Activated T-cell treated with anti-CD3 and anti-CD28 coated beads, Interleukin-2, amount 50 U/mL, for 4 hours (primary cell): ENCODE measurements around the gene PAIP2. TPM values are rescaled to one million over a fixed set of nuclear protein-coding genes. Genes with fewer than 3 reads are reported as not detected.
"Not testable (repeated sequence)": the region's sequence is repeated elsewhere in the genome, so short reads cannot be mapped to it uniquely, and the experiment has no call there.

Experiments used
- ATAC-seq, 2 donors: fragments of 200-7000 bp; cut with Tn5 transposase; one replicate each; pipeline ENCODE4 v1.10.0; 2021
- DNase-seq: peaks from one replicate; pipeline ENCODE4 v3.0.0-alpha.2; 2020
- H3K27me3 Mint-ChIP-seq: one replicate; pipeline ENCODE4 v1.8.0; 2021; ENCODE audit warnings: low read depth, mixed read lengths
- H3K36me3 Mint-ChIP-seq: one replicate; pipeline ENCODE4 v1.8.0; 2022; ENCODE audit warnings: mixed read lengths; ENCODE audit not compliant: insufficient read depth
- H3K4me1 Mint-ChIP-seq: one replicate; pipeline ENCODE4 v1.8.0; 2021; ENCODE audit warnings: low read depth, mixed read lengths
- H3K4me3 Mint-ChIP-seq: one replicate; pipeline ENCODE4 v1.8.0; 2021; ENCODE audit warnings: mild to moderate bottlenecking, moderate library complexity, mixed read lengths
- H3K9me3 Mint-ChIP-seq: one replicate; pipeline ENCODE4 v1.8.0; 2021; ENCODE audit warnings: mixed read lengths
- total RNA-seq, 3 donors: library from RNA; stranded (reverse); gene quantifications; one replicate each; pipeline ENCODE4 v1.2.1, GENCODE V29; 2021

Gene PAIP2
- total RNA-seq, 3 donors from 2014 or later: 47.0 to 59.9 (median 50.5) TPM

- Mint-ChIP-seq H3K9me3 (no peaks in the 10 kb centered on the region), H3K4me1 (peaks cover 4% of the 10 kb centered on the region), H3K27me3 (no peaks in the 10 kb centered on the region), H3K4me3 (no peak overlapping the region), H3K36me3 (peaks cover 5% of the 10 kb centered on the region)
- ATAC-seq (no peak), DNase-seq (no peak)
These were observed 37.3 kb downstream of the PAIP2 start for GRCh38 chr5:139378941-139379361.

- peaks cover 3% of the 10 kb centered on the region for H3K36me3 Mint-ChIP-seq
- ATAC-seq (no peak), DNase-seq (no peak)
- no peaks in the 10 kb centered on the region for H3K9me3 Mint-ChIP-seq
- no peak overlapping the region for H3K4me3 Mint-ChIP-seq
- peaks cover 11% of the 10 kb centered on the region for H3K4me1 Mint-ChIP-seq
- H3K27me3 Mint-ChIP-seq: no peaks in the 10 kb centered on the region
These were observed 38.2 kb downstream of the PAIP2 start for GRCh38 chr5:139379626-139380449.

GRCh38 chr5:139381837-139382761 is 40.4 kb downstream of the PAIP2 start:
- DNase-seq: no peak
- Mint-ChIP-seq H3K4me3 (no peak overlapping the region), H3K36me3 (peaks cover 2% of the 10 kb centered on the region), H3K27me3 (no peaks in the 10 kb centered on the region), H3K4me1 (peaks cover 28% of the 10 kb centered on the region), H3K9me3 (no peaks in the 10 kb centered on the region)
- ATAC-seq: no peak

- DNase-seq: no peak
- ATAC-seq: no peak
- Mint-ChIP-seq H3K4me3 (no peak overlapping the region), H3K4me1 (peaks cover 28% of the 10 kb centered on the region), H3K9me3 (no peaks in the 10 kb centered on the region), H3K27me3 (no peaks in the 10 kb centered on the region), H3K36me3 (no peaks in the 10 kb centered on the region)
These were observed 41.2 kb downstream of the PAIP2 start for GRCh38 chr5:139382807-139383206.

DNA sequence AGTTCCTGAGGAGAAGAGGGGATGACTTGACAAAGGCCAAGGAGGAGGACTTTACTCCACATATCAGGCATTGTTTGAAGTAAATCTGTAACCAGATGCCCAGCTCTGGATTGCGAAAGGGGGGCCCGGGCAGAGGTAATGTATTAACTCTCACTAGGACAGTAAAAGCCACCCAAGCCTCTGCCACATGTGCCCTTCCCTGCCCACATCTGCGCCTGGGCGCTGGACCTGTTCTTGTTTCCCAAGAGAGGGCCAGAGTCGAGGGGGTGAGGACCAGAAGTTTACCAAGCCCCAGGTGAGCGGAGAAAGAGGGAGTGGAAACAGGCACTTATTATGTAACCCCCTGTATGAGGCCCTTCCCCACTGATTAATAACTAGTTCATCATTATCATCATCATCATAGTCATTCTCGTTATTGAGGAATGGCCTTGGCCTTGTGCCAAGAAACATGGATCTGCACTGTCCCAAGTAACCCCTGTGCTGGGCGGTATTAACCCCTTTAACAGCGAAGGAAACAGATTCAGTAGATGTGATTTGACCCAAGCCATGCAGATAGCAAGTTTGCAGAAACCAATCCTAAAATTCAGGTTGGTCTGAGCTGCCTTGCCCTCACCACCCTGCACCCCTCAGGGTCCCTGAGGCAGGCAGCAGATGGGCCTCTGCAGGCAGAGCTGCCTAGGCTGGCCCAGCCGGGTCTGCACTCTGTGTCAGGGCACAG is 41.8 kb downstream of the PAIP2 start, which contains the start of gene SLC23A1:
Gene SLC23A1, minus strand, starts transcription at position 23 of the 718 bp plus-strand sequence. CDS start 44 bp downstream, outside the sequence.
- DNase-seq (no peak), ATAC-seq (no peak)
- no peaks in the 10 kb centered on the region for H3K9me3 Mint-ChIP-seq
- peaks cover 28% of the 10 kb centered on the region for H3K4me1 Mint-ChIP-seq
- no peak within 1 kb of the TSS for H3K4me3 Mint-ChIP-seq
- no peaks in the 10 kb centered on the region for H3K36me3 Mint-ChIP-seq
- no peaks in the 10 kb centered on the region for H3K27me3 Mint-ChIP-seq

DNA sequence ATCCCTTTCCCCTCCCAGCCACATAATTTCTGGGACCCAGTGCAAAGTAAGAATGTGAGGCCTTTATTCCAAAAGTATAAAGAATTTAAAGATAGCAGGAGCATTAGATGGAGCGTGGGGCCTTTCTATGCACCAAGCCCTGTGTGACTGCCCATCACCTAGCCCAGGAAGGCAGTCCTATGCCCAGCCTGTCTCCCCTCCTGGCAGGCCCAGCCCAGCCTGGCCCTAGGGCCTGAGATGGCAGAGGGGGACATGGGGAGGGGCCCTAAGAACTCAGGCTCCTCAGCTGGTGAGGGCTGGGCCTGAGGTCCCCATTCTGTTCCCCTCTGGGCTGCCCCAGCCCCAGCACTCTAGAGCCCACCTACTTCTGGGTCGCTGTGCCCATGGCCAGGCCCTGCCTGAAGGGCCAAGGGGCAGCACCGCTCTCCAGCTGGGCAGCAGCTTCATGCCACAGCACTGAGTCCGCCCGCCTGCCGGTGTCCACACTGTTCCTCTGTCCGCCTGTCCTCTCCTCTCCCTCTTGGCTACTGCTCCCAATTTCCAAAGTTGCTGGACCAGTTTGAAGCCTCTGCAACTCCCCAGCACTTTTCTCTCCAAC is 42.4 kb downstream of the PAIP2 start:
- H3K4me3 Mint-ChIP-seq: no peak overlapping the region
- peaks cover 28% of the 10 kb centered on the region for H3K4me1 Mint-ChIP-seq
- H3K9me3 Mint-ChIP-seq: no peaks in the 10 kb centered on the region

DNA sequence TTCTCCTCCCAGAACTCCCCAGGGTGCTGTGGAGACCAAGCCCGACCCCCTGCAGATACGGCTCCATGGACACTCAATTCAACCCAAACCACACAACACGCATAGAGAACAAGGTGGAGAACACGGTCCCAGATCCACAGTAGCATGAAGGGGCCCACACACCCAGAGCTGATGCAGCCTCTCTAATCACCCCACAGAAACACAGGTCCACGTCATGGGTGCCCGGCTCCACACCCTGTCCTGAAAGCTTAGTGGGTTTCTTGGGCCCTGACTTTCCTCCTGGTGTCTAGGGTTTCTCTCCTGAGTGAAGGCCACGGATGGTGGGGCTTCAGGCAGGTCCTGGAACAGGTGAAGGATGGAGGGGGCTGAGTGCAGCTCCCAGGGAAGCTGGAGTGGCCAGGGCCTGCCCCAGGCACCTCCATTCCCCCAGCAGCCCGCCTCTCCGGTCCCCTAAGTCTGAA is 43.0 kb downstream of the PAIP2 start:
- no peaks in the 10 kb centered on the region for H3K9me3 Mint-ChIP-seq
- H3K4me3 Mint-ChIP-seq: peak overlapping the region; percentile 70
- H3K4me1 Mint-ChIP-seq: peaks cover 31% of the 10 kb centered on the region
- ATAC-seq: no peak
- no peak for DNase-seq
- no peaks in the 10 kb centered on the region for H3K36me3 Mint-ChIP-seq
- H3K27me3 Mint-ChIP-seq: no peaks in the 10 kb centered on the region

More for the DNA sequence above, 42.4 kb downstream of the PAIP2 start:
- Mint-ChIP-seq H3K36me3 (no peaks in the 10 kb centered on the region), H3K27me3 (no peaks in the 10 kb centered on the region)
- DNase-seq (no peak), ATAC-seq (no peak)

DNA sequence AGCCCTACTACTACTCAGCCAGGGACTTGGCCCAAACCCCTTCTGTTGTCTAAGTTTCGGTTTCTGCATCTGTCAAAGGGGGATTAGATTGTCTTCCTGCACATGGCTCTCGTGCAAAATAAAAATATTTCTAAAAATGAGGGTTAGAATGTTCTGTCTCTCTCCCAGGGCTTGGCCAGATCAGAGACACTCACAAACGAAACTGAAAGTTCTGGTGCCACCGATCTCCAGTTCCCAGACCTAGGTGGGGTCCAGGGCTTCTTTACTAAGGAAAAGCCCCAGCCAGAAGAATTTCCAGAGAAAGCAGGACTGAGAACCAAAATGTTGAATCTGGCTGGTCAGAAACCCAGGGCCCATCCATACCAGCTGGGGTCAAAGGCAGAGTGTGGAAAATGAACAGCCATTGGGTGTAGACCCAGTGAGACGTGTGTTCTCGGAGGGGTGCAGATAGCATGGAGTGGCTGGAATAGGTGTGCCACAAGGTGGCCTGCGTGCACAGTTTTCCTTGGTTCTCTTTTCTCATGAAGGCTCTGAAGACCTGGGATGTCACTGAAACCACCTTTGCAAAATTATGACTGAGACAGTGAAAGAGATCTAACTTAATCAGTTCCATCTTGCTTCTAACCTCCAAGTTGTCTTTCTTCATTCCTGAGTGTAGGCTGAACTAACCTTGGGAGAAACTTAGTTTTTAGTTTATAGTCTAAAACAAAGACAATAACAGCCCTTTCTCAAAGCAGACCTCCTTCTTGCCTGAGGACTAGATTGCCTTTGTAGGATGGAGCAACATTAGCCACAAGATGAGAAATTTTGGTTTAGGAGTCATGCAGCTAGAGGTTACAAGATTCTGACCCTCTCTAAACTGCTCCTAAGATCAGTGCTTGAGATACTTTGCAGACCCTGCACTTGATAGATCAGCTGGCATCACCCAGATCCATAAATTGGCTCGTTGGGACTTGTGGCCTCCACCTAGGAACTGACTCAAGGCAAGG is 43.7 kb downstream of the PAIP2 start:
- no peaks in the 10 kb centered on the region for H3K9me3 Mint-ChIP-seq
- H3K27me3 Mint-ChIP-seq: no peaks in the 10 kb centered on the region
- no peaks in the 10 kb centered on the region for H3K36me3 Mint-ChIP-seq
- H3K4me3 Mint-ChIP-seq: peak overlapping the region; percentile 70
- ATAC-seq (peak; percentile 23 to 25), DNase-seq (no peak)
- H3K4me1 Mint-ChIP-seq: peaks cover 39% of the 10 kb centered on the region

DNA sequence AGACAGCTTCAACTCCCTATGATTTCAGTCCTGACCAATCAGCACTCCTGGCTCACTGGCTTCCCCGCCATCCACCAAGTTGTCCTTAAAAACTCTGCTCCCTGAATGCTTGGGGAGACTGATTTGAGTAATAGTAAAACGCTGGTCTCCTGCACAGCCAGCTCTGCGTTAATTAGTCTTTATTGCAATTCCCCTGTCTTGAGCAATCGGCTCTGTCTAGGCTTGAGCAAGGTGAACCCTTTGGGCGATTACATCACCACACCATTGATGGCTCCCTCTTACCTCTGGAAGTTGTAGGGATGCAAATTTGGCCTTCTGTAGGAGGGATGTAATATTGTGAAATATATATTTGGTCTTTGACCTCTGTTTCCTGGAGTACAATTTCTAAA is 44.4 kb downstream of the PAIP2 start:
- no peak for ATAC-seq
- H3K4me3 Mint-ChIP-seq: no peak overlapping the region
- peaks cover 46% of the 10 kb centered on the region for H3K4me1 Mint-ChIP-seq

GRCh38 chr5:139386956-139387355 is 45.3 kb downstream of the PAIP2 start:
- ATAC-seq, H3K27me3 Mint-ChIP-seq, H3K9me3 Mint-ChIP-seq, H3K4me3 Mint-ChIP-seq, DNase-seq, H3K36me3 Mint-ChIP-seq: not testable (repeated sequence)
- peaks cover 54% of the 10 kb centered on the region for H3K4me1 Mint-ChIP-seq

More for the DNA sequence above, 44.4 kb downstream of the PAIP2 start:
- no peaks in the 10 kb centered on the region for H3K9me3 Mint-ChIP-seq
- H3K27me3 Mint-ChIP-seq: no peaks in the 10 kb centered on the region
- no peak for DNase-seq
- no peaks in the 10 kb centered on the region for H3K36me3 Mint-ChIP-seq

GRCh38 chr5:139387611-139388197 is 46.0 kb downstream of the PAIP2 start:
- Mint-ChIP-seq H3K4me1 (peaks cover 56% of the 10 kb centered on the region), H3K36me3 (no peaks in the 10 kb centered on the region)

DNA sequence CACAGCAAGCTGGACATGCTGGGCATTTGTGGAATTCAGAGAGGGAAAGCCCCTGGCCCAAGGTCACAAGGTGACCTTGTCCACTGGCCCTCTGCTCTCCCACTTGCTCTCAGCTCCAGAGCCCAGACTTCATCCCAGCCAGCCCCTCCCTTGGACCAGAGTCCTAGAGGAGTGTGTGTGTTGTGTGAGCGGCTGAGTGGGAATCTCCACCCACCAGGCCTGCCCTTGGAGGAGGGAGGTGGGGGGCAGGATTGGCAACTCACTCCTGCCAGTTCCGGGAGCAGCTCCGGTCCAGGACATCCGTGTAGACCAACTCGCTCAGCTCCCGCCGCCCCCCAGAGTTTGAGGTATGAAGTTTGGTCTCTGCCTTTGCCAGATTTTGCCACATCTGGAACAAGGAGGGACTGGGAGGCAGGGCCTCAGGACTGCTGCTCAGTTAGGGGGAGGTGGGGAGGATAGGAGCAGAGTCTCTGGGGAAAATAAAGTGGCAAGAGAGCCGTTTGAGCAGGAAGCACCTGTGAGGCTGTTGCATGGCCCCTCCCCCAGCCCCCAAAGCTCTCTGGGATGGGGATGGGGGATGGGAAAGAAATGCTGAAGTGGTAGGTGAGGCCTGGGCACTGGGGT is 46.7 kb downstream of the PAIP2 start:
- Mint-ChIP-seq H3K4me1 (peaks cover 61% of the 10 kb centered on the region), H3K9me3 (no peaks in the 10 kb centered on the region), H3K27me3 (no peaks in the 10 kb centered on the region), H3K4me3 (peak overlapping the region; percentile 24), H3K36me3 (no peaks in the 10 kb centered on the region)
- ATAC-seq (no peak), DNase-seq (no peak)

More at GRCh38 chr5:139387611-139388197, 46.0 kb downstream of the PAIP2 start:
- no peak for ATAC-seq
- H3K4me3 Mint-ChIP-seq: peak overlapping the region; percentile 24
- H3K9me3 Mint-ChIP-seq: no peaks in the 10 kb centered on the region
- DNase-seq: no peak
- H3K27me3 Mint-ChIP-seq: no peaks in the 10 kb centered on the region
